HL-60/S4 treated with phorbol 12-myristate 13-acetate at 8.2 ng/mL for 4 days and 3 days (cell line): ENCODE results near the gene RAB8B.
"Not testable (repeated sequence)": the region's sequence is repeated elsewhere in the genome, so short reads cannot be mapped to it uniquely, and the experiment has no call there.

Experiments
- in situ Hi-C: fragments of 300-500 bp; cut with MboI; formaldehyde crosslinking; loops from 2 replicates; pipeline ENCODE4 v1.15.0; 2022; ENCODE audit warnings: low sequenced_read_pairs

Gene RAB8B

DNA sequence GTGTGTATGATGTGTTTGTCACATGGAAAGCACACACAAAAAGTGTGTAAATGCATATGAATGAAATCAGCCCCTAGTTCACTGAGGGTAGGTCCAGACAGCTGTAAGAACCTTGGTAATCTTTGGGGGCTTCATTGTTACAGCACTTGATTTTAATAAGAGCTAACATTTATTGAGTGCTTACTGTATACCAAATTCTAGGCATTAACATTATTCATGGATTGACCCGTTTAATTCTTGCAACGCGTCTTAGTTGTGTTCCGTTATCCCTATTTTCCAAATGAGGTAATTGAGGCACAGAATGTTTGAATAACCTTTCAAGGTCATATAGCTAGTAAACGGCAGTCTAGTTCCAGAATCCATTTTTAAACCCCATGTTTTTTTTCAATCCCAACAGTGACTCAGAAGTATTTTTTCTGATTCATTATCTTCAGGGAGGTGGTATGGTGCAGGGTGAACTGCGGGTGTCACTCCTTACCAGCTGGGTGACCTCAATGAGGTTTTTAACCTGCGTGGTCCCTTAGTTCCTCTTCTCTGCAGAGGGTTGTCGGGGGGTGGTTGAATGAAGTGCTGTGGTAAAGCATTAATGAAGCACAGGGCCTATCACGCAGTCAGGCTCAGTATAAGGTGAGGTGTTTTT is 14.2 kb downstream of the RAB8B start:
- in situ Hi-C loops: no loop called here

DNA sequence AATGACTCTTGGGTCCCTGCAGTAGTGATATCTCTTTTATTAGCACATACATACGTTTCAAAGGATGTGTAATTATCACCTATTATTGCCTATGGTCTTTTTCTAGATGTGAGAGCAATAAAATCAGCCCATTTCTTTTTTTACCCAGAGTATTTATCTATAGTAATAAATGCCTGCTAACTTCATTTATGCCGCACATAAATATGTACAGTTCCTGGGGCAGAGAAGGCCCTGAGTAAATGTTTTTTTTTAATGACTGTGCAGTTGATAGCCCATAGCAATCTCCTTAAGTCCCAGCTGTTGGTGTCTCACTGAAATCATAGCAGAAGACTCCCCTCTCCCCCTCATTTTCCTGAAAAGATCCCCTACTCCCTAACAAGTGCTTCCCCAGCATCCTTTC is 16.7 kb downstream of the RAB8B start:
- in situ Hi-C loops: no loop called here

DNA sequence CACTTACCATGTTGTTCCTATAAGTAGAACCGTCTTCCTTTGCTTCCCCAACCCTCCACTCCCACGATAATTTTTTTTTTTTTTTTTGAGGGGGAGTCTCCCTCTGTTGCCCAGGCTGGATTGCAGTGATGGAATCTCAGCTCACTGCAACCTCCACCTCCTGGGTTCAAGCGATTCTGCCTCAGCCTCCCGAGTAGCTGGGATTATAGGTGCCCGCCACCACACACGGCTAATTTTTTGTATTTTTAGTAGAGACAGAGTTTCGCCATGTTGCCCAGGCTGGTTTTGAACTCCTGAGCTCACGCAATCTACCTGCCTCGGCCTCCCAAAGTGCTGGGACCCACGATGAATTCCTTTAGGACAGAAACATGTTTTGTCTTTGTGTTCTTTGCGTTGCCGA is 19.4 kb downstream of the RAB8B start:
- in situ Hi-C loops: not testable (repeated sequence)

DNA sequence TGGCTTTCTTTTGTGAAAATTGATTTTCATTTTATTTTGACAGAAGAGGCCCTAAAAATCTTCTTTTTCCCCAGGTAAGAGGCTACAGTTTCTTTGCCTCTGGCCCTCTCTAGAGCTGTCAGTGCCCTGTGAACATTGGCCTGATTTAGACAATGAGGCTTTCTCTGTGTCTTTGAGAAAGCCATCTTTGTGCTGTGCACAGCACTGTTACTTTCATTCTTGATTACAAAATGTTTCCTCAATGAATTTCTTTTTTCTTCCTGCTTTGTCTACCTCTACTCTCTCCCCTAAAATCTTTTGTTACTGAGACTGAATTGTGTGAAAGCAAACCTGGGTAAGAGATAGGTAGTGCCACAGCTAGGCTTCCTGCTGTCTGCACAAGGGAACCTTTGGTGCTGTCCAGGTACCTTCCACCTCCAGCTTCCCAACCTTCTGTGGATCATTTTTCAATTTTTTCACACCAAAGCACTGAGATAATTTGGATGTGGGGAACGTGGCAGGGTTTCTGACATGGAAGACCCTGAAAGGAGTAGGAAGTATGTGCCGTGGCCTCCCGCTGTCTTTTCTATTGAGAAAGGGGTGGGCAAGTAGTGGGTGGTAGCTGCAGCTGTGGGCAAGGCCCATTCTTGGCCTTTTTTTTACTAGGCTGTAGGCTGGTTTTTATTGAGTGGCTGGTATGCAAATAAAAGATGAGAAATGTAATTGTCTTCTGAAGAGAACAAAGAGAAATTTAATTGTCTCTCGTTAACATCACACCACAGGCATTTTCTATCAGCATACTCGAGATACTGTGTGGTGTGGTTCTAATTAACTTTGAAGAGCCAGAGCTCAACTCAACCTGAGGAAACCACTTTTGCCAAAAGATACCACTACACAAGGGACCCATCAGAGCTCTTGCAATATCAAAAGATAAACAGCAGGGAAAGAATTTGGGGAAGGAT is 21.0 kb downstream of the RAB8B start:
- in situ Hi-C loops: no loop called here

DNA sequence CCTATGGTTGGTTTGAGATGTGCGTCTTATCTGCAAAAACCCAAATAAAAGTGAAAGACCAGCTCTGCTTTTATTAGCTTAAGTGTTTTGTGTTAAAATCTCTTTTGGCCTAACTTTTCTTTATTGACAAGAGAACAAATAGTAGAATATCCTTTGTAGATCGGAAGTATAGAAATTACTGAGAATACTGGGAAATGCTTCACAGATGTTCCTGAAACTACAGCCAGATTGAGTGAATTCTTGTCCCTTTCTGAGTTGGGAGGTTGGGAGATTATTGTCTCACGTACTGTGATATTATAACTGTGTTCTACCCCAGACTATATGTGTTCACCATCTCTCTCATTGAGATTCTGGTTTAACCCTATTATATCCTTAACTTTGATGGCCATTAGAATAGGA is 21.7 kb downstream of the RAB8B start:
- in situ Hi-C loops: no loop called here

- in situ Hi-C loops: no loop called here
Measured at GRCh38 chr15:63211549-63211948, 22.1 kb downstream of the RAB8B start.

DNA sequence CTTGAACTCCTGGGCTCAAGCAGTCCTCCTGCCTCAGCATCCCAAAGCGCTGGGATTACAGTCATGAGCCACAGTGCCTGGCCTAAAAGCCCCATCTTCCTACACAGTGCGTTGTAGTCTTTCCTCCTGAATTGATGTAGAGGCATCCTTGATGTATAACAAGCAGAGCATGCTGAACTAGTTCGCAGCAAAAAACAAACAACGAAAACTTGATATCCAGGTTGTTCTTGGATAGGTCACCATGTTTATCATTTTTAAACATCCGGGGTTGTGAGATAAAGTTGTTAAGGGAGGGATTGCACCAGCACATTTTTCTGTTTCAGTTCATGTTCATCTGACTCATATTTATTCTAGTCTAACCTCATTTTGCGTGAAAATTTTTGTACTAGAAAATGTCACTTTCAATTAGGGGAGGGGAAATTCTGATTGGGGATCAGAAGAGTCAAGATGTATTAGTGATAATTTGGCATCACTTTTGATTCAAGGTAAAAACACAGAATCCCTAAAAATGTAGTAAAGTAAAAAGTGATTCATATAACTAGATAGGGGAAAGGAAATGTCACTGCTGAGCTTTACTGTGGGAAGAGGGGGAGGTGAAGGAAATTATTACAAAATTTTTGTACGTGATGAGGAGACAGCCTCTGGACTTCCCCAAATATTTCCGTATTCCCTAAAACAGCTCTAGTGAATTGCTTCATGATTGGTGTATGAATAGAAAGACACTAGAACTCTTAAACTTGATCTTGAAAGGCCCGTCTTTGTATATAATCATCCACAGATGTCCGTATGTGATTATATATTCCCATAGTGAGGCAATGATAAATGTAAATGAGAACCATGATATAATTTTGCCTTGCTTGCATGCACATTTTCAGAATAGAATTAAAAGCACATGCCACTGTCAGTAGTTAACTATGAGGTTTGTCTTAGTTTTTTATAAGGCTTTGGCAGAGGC is 22.9 kb downstream of the RAB8B start:
- in situ Hi-C loops: no loop called here

DNA sequence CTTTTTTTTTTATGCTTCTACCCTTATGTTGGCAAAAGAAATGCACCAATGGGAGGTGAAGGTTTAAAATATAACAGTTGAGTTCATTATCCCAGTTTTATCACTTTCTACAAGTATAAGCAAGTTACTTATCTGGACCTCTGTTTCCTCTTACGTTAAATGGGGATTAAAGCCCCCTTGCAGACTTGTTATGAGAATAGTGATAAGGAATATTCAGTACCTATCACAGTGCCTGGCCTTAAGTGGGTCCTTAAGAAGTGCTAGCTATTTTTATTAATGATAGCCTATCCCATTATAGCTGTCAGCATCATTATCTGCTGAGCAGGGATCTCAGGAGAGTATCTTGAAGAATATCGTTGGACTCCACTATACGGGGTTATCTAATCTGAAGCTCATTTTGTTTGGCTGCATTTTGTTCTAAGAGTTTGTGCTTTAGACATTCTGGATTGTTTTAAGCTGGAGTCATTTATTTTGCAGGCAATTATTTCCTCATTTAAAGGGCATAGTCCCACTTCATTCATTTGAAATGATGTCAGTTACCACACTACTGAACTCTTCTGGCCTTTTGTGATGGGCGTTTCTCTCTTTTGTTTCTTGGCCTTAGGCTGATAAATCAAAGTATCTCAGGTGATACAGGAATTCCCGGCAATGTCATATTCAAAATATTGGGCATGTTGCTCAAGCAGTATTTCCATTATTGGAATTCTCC is 28.8 kb downstream of the RAB8B start:
- in situ Hi-C loops: no loop called here

- in situ Hi-C loops: no loop called here
Measured at GRCh38 chr15:63219196-63219710, 29.8 kb downstream of the RAB8B start.

GRCh38 chr15:63221346-63221745 is 31.9 kb downstream of the RAB8B start:
- in situ Hi-C loops: no loop called here

DNA sequence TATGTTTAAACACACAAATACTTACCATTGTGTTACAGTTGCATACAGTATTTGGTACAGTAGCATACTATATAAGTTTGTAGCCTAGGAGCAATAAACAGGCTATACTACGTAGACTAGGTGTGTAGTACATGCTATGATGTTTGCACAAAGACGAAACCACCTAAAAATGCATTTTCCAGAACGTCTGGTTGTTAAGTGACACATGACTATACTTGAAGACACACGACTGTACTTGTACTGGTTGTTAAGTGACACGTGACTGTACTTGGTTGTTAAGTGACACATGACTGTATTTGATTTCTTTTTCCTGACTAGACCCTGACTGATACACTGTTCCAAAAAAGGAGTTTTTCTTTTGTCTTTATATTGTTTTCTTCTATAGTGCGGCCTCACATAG is 34.1 kb downstream of the RAB8B start:
- in situ Hi-C loops: no loop called here

DNA sequence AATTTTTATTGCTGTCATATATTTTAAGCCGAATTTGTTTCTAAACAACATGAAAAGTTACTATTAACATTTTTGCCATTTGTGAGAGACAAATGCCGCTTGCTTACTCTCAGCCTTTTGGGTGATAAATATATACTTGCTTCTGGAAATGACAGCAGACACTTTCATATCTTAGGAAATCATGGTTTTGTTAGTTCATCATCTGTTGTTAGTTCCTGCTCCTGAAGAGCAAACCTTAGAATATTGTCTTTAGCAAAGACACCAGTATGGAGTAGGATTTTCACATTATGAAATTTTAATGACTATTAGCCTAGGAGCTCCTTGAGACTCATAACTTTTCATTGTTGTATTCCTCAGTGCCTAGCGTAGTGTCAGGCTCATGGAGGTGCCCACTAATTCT is 36.0 kb downstream of the RAB8B start:
- in situ Hi-C loops: no loop called here

- in situ Hi-C loops: no loop called here
Measured at GRCh38 chr15:63226155-63226883, 36.9 kb downstream of the RAB8B start.

DNA sequence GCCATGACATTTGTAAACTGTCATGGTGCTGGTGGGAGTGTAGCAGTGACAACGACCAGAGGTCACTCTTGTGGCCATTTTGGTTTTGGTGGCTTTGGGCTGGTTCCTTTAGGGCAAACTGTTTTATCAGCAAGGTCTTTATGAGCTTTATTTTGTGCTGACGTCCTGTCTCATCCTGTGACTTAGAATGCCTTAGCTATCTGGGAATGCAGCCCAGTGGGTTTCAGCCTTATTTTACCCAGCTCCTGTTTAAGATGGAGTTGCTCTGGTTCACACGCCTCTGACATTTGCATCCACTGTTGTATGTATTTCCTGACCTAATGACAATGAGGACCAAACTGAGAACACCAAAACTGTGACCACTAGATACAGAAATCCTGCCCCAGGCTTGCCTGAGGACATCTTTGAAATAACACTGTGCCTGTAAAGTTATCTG is 37.6 kb downstream of the RAB8B start:
- in situ Hi-C loops: no loop called here

DNA sequence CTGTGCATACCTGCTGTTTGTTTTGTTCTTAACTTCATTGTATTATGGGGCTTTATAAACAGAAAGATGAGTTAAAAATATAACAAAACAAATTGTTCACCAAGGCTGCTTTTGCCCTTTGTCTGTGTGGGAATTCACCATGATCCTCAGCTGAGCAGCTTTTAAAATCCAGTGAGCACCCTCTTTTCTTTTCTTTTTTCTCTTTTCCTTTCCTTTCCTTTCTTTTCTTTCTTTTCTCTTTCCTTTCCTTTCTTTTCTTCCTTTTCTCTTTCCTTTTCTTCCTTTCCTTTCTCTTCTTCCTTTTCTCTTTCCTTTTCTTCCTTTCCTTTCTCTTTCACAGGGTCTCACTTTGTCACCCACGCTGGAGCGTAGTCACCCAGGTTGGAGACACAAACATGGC is 38.3 kb downstream of the RAB8B start:
- in situ Hi-C loops: no loop called here

- in situ Hi-C loops: no loop called here
Measured at GRCh38 chr15:63231206-63231605, 41.8 kb downstream of the RAB8B start.

GRCh38 chr15:63231706-63232105 is 42.3 kb downstream of the RAB8B start:
- in situ Hi-C loops: no loop called here

- in situ Hi-C loops: no loop called here
Measured at GRCh38 chr15:63232405-63232804, 43.0 kb downstream of the RAB8B start.

- in situ Hi-C loops: no loop called here
Measured at GRCh38 chr15:63232943-63233342, 43.5 kb downstream of the RAB8B start.
